ENCODE results near the gene DPH6.

The DPH6 gene

GRCh38 chr15:35491999-35492398 is 54.0 kb downstream of the DPH6 start:
- DNase-seq: no peak
- H3K9ac ChIP-seq (ENCODE audit: low read length): no peak overlapping the region

DNA sequence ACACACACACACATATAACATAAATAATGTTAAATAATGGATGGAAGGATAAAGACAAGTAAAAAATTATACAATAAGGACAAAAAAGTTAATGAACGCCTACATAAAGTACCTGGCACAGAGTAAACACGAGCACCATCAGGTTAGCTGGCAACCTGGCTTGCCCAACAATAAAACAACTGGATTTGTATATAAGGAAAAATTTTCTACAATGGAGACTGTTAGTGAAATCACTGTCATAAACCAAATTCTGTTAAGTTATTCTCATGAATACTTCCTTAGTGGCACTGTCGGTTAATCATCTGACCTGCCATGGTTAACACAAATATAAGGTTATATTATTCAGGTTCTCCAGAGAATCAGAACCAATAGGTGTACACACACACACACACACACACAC is 54.8 kb downstream of the DPH6 start:
- no peak overlapping the region for H2AK5ac ChIP-seq (ENCODE audit: low read length)
- H2BK5ac ChIP-seq (ENCODE audit: low read length): no peak overlapping the region
- no peak overlapping the region for H4K8ac ChIP-seq (ENCODE audit: low read depth, low read length)
- WGBS (ENCODE audit: extremely low coverage, insufficient coverage, low lambda C conversion rate): no CpG with 5 or more reads among the region's 3 CpGs
- H3K56ac ChIP-seq (ENCODE audit: low read length): no peak overlapping the region
- H3K79me1 ChIP-seq (ENCODE audit: low read length): no peaks in the 10 kb centered on the region
- H3K4me2 ChIP-seq (ENCODE audit: low read length): no peak overlapping the region
- H4K5ac ChIP-seq (ENCODE audit: low read length): no peak overlapping the region
- no peaks in the 10 kb centered on the region for H3K79me2 ChIP-seq (ENCODE audit: control insufficient read depth, insufficient read depth, low read length)
- no peaks in the 10 kb centered on the region for H3K27me3 ChIP-seq (ENCODE audit: insufficient read depth, low read length, poor library complexity)
- H2BK120ac ChIP-seq (ENCODE audit: low read depth, low read length): no peak overlapping the region
- H3K9ac ChIP-seq (ENCODE audit: low read length): no peak overlapping the region
- no peak overlapping the region for H3K23ac ChIP-seq (ENCODE audit: low read length)
- no peak overlapping the region for H3K18ac ChIP-seq (ENCODE audit: low read length)
- DNase-seq: no peak
- H2BK15ac ChIP-seq (replicated peaks; ENCODE audit: low read depth): no peak overlapping the region
- H3K27ac ChIP-seq (ENCODE audit: low read depth, low read length): no peak overlapping the region
- H3K4ac ChIP-seq (ENCODE audit: low read depth, low read length): no peak overlapping the region
- H3K36me3 ChIP-seq (ENCODE audit: control insufficient read depth, insufficient read depth, low read length): no peaks in the 10 kb centered on the region
- no peaks in the 10 kb centered on the region for H3K4me1 ChIP-seq (ENCODE audit: control insufficient read depth, low read depth, low read length)
- H3K4me3 ChIP-seq (ENCODE audit: low read length): no peak overlapping the region

More at GRCh38 chr15:35491999-35492398, 54.0 kb downstream of the DPH6 start:
- Histone ChIP-seq H3K4me1 (ENCODE audit: control insufficient read depth, low read depth, low read length) (no peaks in the 10 kb centered on the region), H4K5ac (ENCODE audit: low read length) (no peak overlapping the region), H2AK5ac (ENCODE audit: low read length) (no peak overlapping the region), H2BK5ac (ENCODE audit: low read length) (no peak overlapping the region), H3K4me3 (ENCODE audit: low read length) (no peak overlapping the region), H3K18ac (ENCODE audit: low read length) (no peak overlapping the region), H2BK15ac (replicated peaks; ENCODE audit: low read depth) (no peak overlapping the region), H2BK120ac (ENCODE audit: low read depth, low read length) (no peak overlapping the region), H3K23ac (ENCODE audit: low read length) (no peak overlapping the region), H3K56ac (ENCODE audit: low read length) (no peak overlapping the region), H3K4me2 (ENCODE audit: low read length) (no peak overlapping the region), H3K4ac (ENCODE audit: low read depth, low read length) (no peak overlapping the region), H3K36me3 (ENCODE audit: control insufficient read depth, insufficient read depth, low read length) (no peaks in the 10 kb centered on the region), H3K27me3 (ENCODE audit: insufficient read depth, low read length, poor library complexity) (no peaks in the 10 kb centered on the region), H4K8ac (ENCODE audit: low read depth, low read length) (no peak overlapping the region), H3K27ac (ENCODE audit: low read depth, low read length) (no peak overlapping the region), H3K79me2 (ENCODE audit: control insufficient read depth, insufficient read depth, low read length) (no peaks in the 10 kb centered on the region), H3K79me1 (ENCODE audit: low read length) (no peaks in the 10 kb centered on the region)
- WGBS (ENCODE audit: extremely low coverage, insufficient coverage, low lambda C conversion rate): no CpG with 5 or more reads among the region's 3 CpGs

DNA sequence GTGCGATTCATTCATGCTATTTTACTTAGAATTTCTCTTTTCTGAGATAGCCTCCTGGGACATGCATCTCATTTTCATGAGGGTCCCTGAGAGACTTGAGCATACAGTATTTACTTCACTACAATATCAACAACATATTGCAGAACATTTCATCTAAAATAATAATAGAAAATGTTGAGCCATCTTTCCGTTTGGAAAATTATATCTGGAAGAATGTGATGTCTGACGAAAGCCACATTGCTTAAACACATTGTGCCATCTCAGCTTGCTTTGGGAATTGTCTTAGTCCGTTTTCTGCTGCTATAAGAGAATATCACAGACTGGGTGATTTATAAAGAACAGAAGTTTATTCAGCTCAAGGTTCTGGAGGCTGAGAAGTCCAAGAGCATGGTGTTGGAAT is 55.5 kb downstream of the DPH6 start:
- Histone ChIP-seq H4K5ac (ENCODE audit: low read length) (no peak overlapping the region), H3K4me1 (ENCODE audit: control insufficient read depth, low read depth, low read length) (no peaks in the 10 kb centered on the region), H3K18ac (ENCODE audit: low read length) (no peak overlapping the region), H2BK5ac (ENCODE audit: low read length) (no peak overlapping the region), H3K56ac (ENCODE audit: low read length) (no peak overlapping the region), H3K4ac (ENCODE audit: low read depth, low read length) (no peak overlapping the region), H2BK15ac (replicated peaks; ENCODE audit: low read depth) (no peak overlapping the region), H2BK120ac (ENCODE audit: low read depth, low read length) (no peak overlapping the region), H4K8ac (ENCODE audit: low read depth, low read length) (no peak overlapping the region), H3K79me1 (ENCODE audit: low read length) (no peaks in the 10 kb centered on the region), H3K4me2 (ENCODE audit: low read length) (no peak overlapping the region), H3K36me3 (ENCODE audit: control insufficient read depth, insufficient read depth, low read length) (no peaks in the 10 kb centered on the region), H3K79me2 (ENCODE audit: control insufficient read depth, insufficient read depth, low read length) (no peaks in the 10 kb centered on the region), H3K9ac (ENCODE audit: low read length) (no peak overlapping the region), H3K23ac (ENCODE audit: low read length) (no peak overlapping the region), H3K4me3 (ENCODE audit: low read length) (no peak overlapping the region), H3K27ac (ENCODE audit: low read depth, low read length) (no peak overlapping the region), H2AK5ac (ENCODE audit: low read length) (no peak overlapping the region), H3K27me3 (ENCODE audit: insufficient read depth, low read length, poor library complexity) (no peaks in the 10 kb centered on the region)
- no peak for DNase-seq
- no CpG with 5 or more reads among the region's 4 CpGs for WGBS (ENCODE audit: extremely low coverage, insufficient coverage, low lambda C conversion rate)

DNA sequence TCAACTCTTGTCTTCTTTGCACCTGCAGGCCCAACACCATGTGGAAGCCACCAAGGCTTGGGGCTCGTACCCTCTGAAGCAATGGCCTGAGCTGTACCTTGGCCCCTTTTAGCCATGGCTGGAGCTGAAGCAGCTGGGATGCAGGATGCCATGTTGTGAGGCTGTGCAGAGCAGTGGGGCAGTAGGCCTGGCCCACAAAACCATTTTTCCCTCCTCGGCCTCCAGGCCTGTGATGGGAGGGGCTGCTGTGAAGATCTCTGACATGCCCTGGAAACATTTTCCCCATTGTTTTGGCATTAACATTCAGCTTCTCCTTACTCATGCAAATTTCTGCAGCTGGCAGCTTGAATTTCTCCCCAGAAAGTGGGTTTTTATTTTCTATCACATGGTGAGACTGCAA is 58.5 kb downstream of the DPH6 start:
- Histone ChIP-seq H3K9ac (ENCODE audit: low read length) (no peak overlapping the region), H3K4ac (ENCODE audit: low read depth, low read length) (no peak overlapping the region), H3K79me2 (ENCODE audit: control insufficient read depth, insufficient read depth, low read length) (no peaks in the 10 kb centered on the region), H2BK120ac (ENCODE audit: low read depth, low read length) (no peak overlapping the region), H3K79me1 (ENCODE audit: low read length) (no peaks in the 10 kb centered on the region), H2AK5ac (ENCODE audit: low read length) (no peak overlapping the region), H3K23ac (ENCODE audit: low read length) (no peak overlapping the region), H3K18ac (ENCODE audit: low read length) (no peak overlapping the region), H3K4me1 (ENCODE audit: control insufficient read depth, low read depth, low read length) (no peaks in the 10 kb centered on the region), H4K8ac (ENCODE audit: low read depth, low read length) (no peak overlapping the region), H3K27me3 (ENCODE audit: insufficient read depth, low read length, poor library complexity) (no peaks in the 10 kb centered on the region), H3K36me3 (ENCODE audit: control insufficient read depth, insufficient read depth, low read length) (no peaks in the 10 kb centered on the region), H2BK5ac (ENCODE audit: low read length) (no peak overlapping the region), H3K4me3 (ENCODE audit: low read length) (no peak overlapping the region), H3K4me2 (ENCODE audit: low read length) (no peak overlapping the region), H3K27ac (ENCODE audit: low read depth, low read length) (no peak overlapping the region), H3K56ac (ENCODE audit: low read length) (no peak overlapping the region), H2BK15ac (replicated peaks; ENCODE audit: low read depth) (no peak overlapping the region), H4K5ac (ENCODE audit: low read length) (no peak overlapping the region)
- WGBS (ENCODE audit: extremely low coverage, insufficient coverage, low lambda C conversion rate): no CpG with 5 or more reads among the region's 2 CpGs
- no peak for DNase-seq

- H4K8ac ChIP-seq (ENCODE audit: low read depth, low read length): no peak overlapping the region
- H3K79me2 ChIP-seq (ENCODE audit: control insufficient read depth, insufficient read depth, low read length): no peaks in the 10 kb centered on the region
- H3K27me3 ChIP-seq (ENCODE audit: insufficient read depth, low read length, poor library complexity): no peaks in the 10 kb centered on the region
- no peak overlapping the region for H2BK5ac ChIP-seq (ENCODE audit: low read length)
- DNase-seq: no peak
- H3K4me3 ChIP-seq (ENCODE audit: low read length): no peak overlapping the region
- H3K23ac ChIP-seq (ENCODE audit: low read length): no peak overlapping the region
- no peak overlapping the region for H3K4me2 ChIP-seq (ENCODE audit: low read length)
- H3K4me1 ChIP-seq (ENCODE audit: control insufficient read depth, low read depth, low read length): no peaks in the 10 kb centered on the region
- no peak overlapping the region for H3K9ac ChIP-seq (ENCODE audit: low read length)
- H2BK120ac ChIP-seq (ENCODE audit: low read depth, low read length): no peak overlapping the region
- H3K36me3 ChIP-seq (ENCODE audit: control insufficient read depth, insufficient read depth, low read length): no peaks in the 10 kb centered on the region
- H3K27ac ChIP-seq (ENCODE audit: low read depth, low read length): no peak overlapping the region
- H3K18ac ChIP-seq (ENCODE audit: low read length): no peak overlapping the region
- WGBS (ENCODE audit: extremely low coverage, insufficient coverage, low lambda C conversion rate): no CpG with 5 or more reads among the region's 1 CpG
- no peak overlapping the region for H2BK15ac ChIP-seq (replicated peaks; ENCODE audit: low read depth)
- H3K4ac ChIP-seq (ENCODE audit: low read depth, low read length): no peak overlapping the region
- no peak overlapping the region for H2AK5ac ChIP-seq (ENCODE audit: low read length)
- H3K79me1 ChIP-seq (ENCODE audit: low read length): no peaks in the 10 kb centered on the region
- no peak overlapping the region for H4K5ac ChIP-seq (ENCODE audit: low read length)
- no peak overlapping the region for H3K56ac ChIP-seq (ENCODE audit: low read length)
These were observed 59.7 kb downstream of the DPH6 start for GRCh38 chr15:35486296-35486695.

- DNase-seq: no peak
- Histone ChIP-seq H4K5ac (ENCODE audit: low read length) (no peak overlapping the region), H3K27ac (ENCODE audit: low read depth, low read length) (no peak overlapping the region), H3K23ac (ENCODE audit: low read length) (no peak overlapping the region), H3K4me2 (ENCODE audit: low read length) (no peak overlapping the region), H3K79me1 (ENCODE audit: low read length) (no peaks in the 10 kb centered on the region), H4K8ac (ENCODE audit: low read depth, low read length) (no peak overlapping the region), H2BK15ac (replicated peaks; ENCODE audit: low read depth) (no peak overlapping the region), H3K4ac (ENCODE audit: low read depth, low read length) (no peak overlapping the region), H3K9ac (ENCODE audit: low read length) (no peak overlapping the region), H2BK120ac (ENCODE audit: low read depth, low read length) (no peak overlapping the region), H3K36me3 (ENCODE audit: control insufficient read depth, insufficient read depth, low read length) (no peaks in the 10 kb centered on the region), H2AK5ac (ENCODE audit: low read length) (no peak overlapping the region), H3K4me3 (ENCODE audit: low read length) (no peak overlapping the region), H2BK5ac (ENCODE audit: low read length) (no peak overlapping the region), H3K27me3 (ENCODE audit: insufficient read depth, low read length, poor library complexity) (no peaks in the 10 kb centered on the region), H3K18ac (ENCODE audit: low read length) (no peak overlapping the region), H3K56ac (ENCODE audit: low read length) (no peak overlapping the region), H3K4me1 (ENCODE audit: control insufficient read depth, low read depth, low read length) (no peaks in the 10 kb centered on the region), H3K79me2 (ENCODE audit: control insufficient read depth, insufficient read depth, low read length) (no peaks in the 10 kb centered on the region)
- WGBS (ENCODE audit: extremely low coverage, insufficient coverage, low lambda C conversion rate): no CpG with 5 or more reads among the region's 2 CpGs
These were observed 60.6 kb downstream of the DPH6 start for GRCh38 chr15:35485411-35485810.
